ENCODE data around the gene LCN15. TPM values are rescaled to one million over a fixed set of nuclear protein-coding genes. Genes with fewer than 3 reads are reported as not detected.

Gene LCN15
- total and polyA plus RNA-seq, 4 donors, result not detected

GRCh38 chr9:136760424-136760823, 3.9 kb downstream of the LCN15 start:
- H3K4me1 ChIP-seq (ENCODE audit: control insufficient read depth in 4 of 4, insufficient read depth in 4 of 4, low read length in 3 of 4), result no peaks in the 10 kb centered on the region
- H3K27ac ChIP-seq (ENCODE audit: low read depth in 1 of 2, low read length in 2 of 2), result no peak overlapping the region
- DNase-seq (ENCODE audit: low spot score), result no peak
- TF ChIP-seq, protein P1, sequence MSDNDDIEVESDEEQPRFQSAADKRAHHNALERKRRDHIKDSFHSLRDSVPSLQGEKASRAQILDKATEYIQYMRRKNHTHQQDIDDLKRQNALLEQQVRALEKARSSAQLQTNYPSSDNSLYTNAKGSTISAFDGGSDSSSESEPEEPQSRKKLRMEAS (IDR thresholded peaks at IDR 0.05), result no peak
- TF ChIP-seq TAF1 (conservative IDR thresholded peaks at IDR 0.05), result no peak
- no peak for TF ChIP-seq GABPA (IDR thresholded peaks at IDR 0.05 in 1 of 2, conservative IDR thresholded peaks at IDR 0.05 in 1 of 2)
- no peak for TF ChIP-seq ATF3 (IDR thresholded peaks at IDR 0.05)
- no peak for TF ChIP-seq HNF4G (IDR thresholded peaks at IDR 0.05)
- no peak for TF ChIP-seq RAD21 (IDR thresholded peaks at IDR 0.05)
- no peak for TF ChIP-seq NR2F2 (IDR thresholded peaks at IDR 0.05)
- no peak overlapping the region for H3K4me3 ChIP-seq (ENCODE audit: low read depth in 1 of 3, low read length in 3 of 3)
- no peak overlapping the region for H3K9ac ChIP-seq (ENCODE audit: low read depth in 1 of 2, low read length in 2 of 2)
- no peaks in the 10 kb centered on the region for H3K27me3 ChIP-seq (ENCODE audit: control insufficient read depth in 4 of 4, insufficient read depth in 4 of 4, low read length in 3 of 4)
- WGBS, result 79% methylated on average over 25 of the region's 25 CpGs
- H3K9me3 ChIP-seq (ENCODE audit: control insufficient read depth in 4 of 4, low read length in 3 of 4), result no peaks in the 10 kb centered on the region
- no peaks in the 10 kb centered on the region for H3K36me3 ChIP-seq (ENCODE audit: control insufficient read depth in 4 of 4, insufficient read depth in 3 of 4, low read depth in 1 of 4, low read length in 3 of 4)

GRCh38 chr9:136759436-136760325, 4.6 kb downstream of the LCN15 start:
- Histone ChIP-seq H3K9me3 (ENCODE audit: control insufficient read depth in 4 of 4, low read length in 3 of 4) (no peaks in the 10 kb centered on the region), H3K4me3 (ENCODE audit: low read depth in 1 of 3, low read length in 3 of 3) (no peak overlapping the region), H3K4me1 (ENCODE audit: control insufficient read depth in 4 of 4, insufficient read depth in 4 of 4, low read length in 3 of 4) (no peaks in the 10 kb centered on the region), H3K27me3 (ENCODE audit: control insufficient read depth in 4 of 4, insufficient read depth in 4 of 4, low read length in 3 of 4) (no peaks in the 10 kb centered on the region), H3K27ac (ENCODE audit: low read depth in 1 of 2, low read length in 2 of 2) (no peak overlapping the region), H3K9ac (ENCODE audit: low read depth in 1 of 2, low read length in 2 of 2) (no peak overlapping the region), H3K36me3 (ENCODE audit: control insufficient read depth in 4 of 4, insufficient read depth in 3 of 4, low read depth in 1 of 4, low read length in 3 of 4) (no peaks in the 10 kb centered on the region)
- WGBS, result 91% methylated on average over 27 of the region's 27 CpGs
- TF ChIP-seq GABPA (IDR thresholded peaks at IDR 0.05 in 1 of 2, conservative IDR thresholded peaks at IDR 0.05 in 1 of 2) (no peak), HNF4A (conservative IDR thresholded peaks at IDR 0.05) (no peak), ZBTB33 (IDR thresholded peaks at IDR 0.05) (no peak), RAD21 (IDR thresholded peaks at IDR 0.05) (no peak), NR2F2 (IDR thresholded peaks at IDR 0.05) (no peak), REST (IDR thresholded peaks at IDR 0.05) (no peak), FOXA1 (IDR thresholded peaks at IDR 0.05) (no peak)
- TF ChIP-seq, protein P1 (IDR thresholded peaks at IDR 0.05), result no peak
- no peak for DNase-seq (ENCODE audit: low spot score)

Data from liver (tissue), 9 donors.